Nephron progenitor cell (in vitro differentiated cells): Measurements from ENCODE around the gene EPM2A.
A peak's percentile ranks its signal among the peaks of the same experiment; 100 is the strongest.

Experiments used
- DNase-seq: peaks from one replicate; pipeline ENCODE4 v3.0.0; 2021
- H3K27ac Mint-ChIP-seq: 2 replicates; pipeline ENCODE4 v1.8.0; 2021; ENCODE audit warnings: mild to moderate bottlenecking, moderate library complexity, mixed read lengths
- H3K27me3 Mint-ChIP-seq: 2 replicates; pipeline ENCODE4 v1.8.0; 2021; ENCODE audit warnings: mild to moderate bottlenecking, low read depth, mixed read lengths; ENCODE audit not compliant: poor library complexity
- H3K36me3 Mint-ChIP-seq: 2 replicates; pipeline ENCODE4 v1.8.0; 2021; ENCODE audit warnings: low read depth, mixed read lengths
- H3K4me1 Mint-ChIP-seq: 2 replicates; pipeline ENCODE4 v1.8.0; 2021; ENCODE audit warnings: mixed read lengths
- H3K4me3 Mint-ChIP-seq: 2 replicates; pipeline ENCODE4 v1.8.0; 2021; ENCODE audit warnings: mild to moderate bottlenecking, moderate library complexity, mixed read lengths
- H3K9me3 Mint-ChIP-seq: 2 replicates; pipeline ENCODE4 v1.8.0; 2021; ENCODE audit warnings: mild to moderate bottlenecking, moderate library complexity, mixed read lengths
- CTCF ChIP-seq: fragments of 200-600 bp; sonication (generic); IDR thresholded peaks from 2 replicates; pipeline ENCODE4 v1.5.0; 2021; ENCODE audit warnings: antibody characterized with exemption

The EPM2A gene

GRCh38 chr6:145689529-145689928 is 45.8 kb downstream of the EPM2A start:
- DNase-seq: no peak
- H3K36me3 Mint-ChIP-seq: peaks cover 40% of the 10 kb centered on the region
- no peak overlapping the region for H3K27ac Mint-ChIP-seq
- no peak overlapping the region for H3K4me3 Mint-ChIP-seq
- peaks cover 34% of the 10 kb centered on the region for H3K9me3 Mint-ChIP-seq
- H3K27me3 Mint-ChIP-seq: no peaks in the 10 kb centered on the region
- TF ChIP-seq CTCF: no peak
- H3K4me1 Mint-ChIP-seq: peaks cover 15% of the 10 kb centered on the region

DNA sequence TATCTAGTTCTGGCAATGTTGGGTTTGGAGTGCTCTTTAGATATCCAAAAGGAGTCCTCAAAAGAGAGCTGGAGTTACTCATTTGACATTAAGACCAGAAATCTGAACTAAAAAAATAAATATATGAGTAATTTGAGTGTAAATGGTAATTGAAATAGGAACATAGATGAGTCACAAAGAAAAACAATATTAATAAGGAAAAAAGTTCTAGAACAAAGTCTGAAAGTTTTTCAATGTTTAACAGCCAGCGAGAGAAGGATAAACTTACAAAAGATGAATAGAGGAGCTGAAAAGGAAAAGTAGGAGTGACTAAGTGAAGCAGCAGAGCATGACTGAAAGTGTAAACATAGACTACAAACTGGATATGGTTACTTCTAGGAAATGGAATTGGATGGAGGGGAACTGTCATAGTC is 46.8 kb downstream of the EPM2A start:
- H3K36me3 Mint-ChIP-seq: peaks cover 47% of the 10 kb centered on the region
- peaks cover 11% of the 10 kb centered on the region for H3K4me1 Mint-ChIP-seq
- no peak for DNase-seq
- peaks cover 34% of the 10 kb centered on the region for H3K9me3 Mint-ChIP-seq
- TF ChIP-seq CTCF: no peak
- H3K27ac Mint-ChIP-seq: peak overlapping the region; percentile 32
- peaks cover 5% of the 10 kb centered on the region for H3K27me3 Mint-ChIP-seq
- H3K4me3 Mint-ChIP-seq: no peak overlapping the region

- H3K4me3 Mint-ChIP-seq: no peak overlapping the region
- H3K27ac Mint-ChIP-seq: no peak overlapping the region
- H3K9me3 Mint-ChIP-seq: peaks cover 24% of the 10 kb centered on the region
- peaks cover 47% of the 10 kb centered on the region for H3K36me3 Mint-ChIP-seq
- no peak for TF ChIP-seq CTCF
- H3K4me1 Mint-ChIP-seq: peaks cover 11% of the 10 kb centered on the region
- DNase-seq: no peak
- H3K27me3 Mint-ChIP-seq: peaks cover 5% of the 10 kb centered on the region
Measured at GRCh38 chr6:145685932-145686331, 49.4 kb downstream of the EPM2A start.

DNA sequence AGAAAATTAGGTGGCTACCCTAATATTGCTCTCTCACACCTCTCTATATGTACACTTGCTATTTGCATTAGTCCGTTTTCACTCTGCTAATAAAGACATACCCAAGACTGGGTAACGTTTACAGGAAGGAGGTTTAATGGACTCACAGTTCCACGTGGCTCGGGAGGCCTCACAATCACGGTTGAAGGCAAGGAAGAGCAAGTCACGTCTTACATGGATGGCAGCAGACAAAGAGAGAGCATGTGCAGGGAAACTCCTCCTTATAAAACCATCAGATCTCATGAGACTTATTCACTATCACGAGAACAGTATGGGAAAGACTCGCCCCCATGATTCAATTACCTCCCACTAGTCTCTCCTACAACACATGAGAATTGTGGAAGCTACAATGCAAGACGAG is 53.4 kb downstream of the EPM2A start:
- H3K9me3 Mint-ChIP-seq: peaks cover 42% of the 10 kb centered on the region
- H3K4me1 Mint-ChIP-seq: no peaks in the 10 kb centered on the region
- no peak overlapping the region for H3K4me3 Mint-ChIP-seq
- peaks cover 5% of the 10 kb centered on the region for H3K27me3 Mint-ChIP-seq
- H3K36me3 Mint-ChIP-seq: peaks cover 67% of the 10 kb centered on the region
- H3K27ac Mint-ChIP-seq: no peak overlapping the region
- no peak for DNase-seq
- TF ChIP-seq CTCF: no peak

GRCh38 chr6:145673504-145673903 is 61.8 kb downstream of the EPM2A start:
- no peak for TF ChIP-seq CTCF
- Mint-ChIP-seq H3K4me3 (no peak overlapping the region), H3K4me1 (peaks cover 9% of the 10 kb centered on the region), H3K27ac (no peak overlapping the region), H3K36me3 (peaks cover 50% of the 10 kb centered on the region), H3K9me3 (peaks cover 29% of the 10 kb centered on the region), H3K27me3 (no peaks in the 10 kb centered on the region)
- DNase-seq: peak; percentile 2

GRCh38 chr6:145670311-145670710 is 65.0 kb downstream of the EPM2A start:
- H3K27me3 Mint-ChIP-seq: no peaks in the 10 kb centered on the region

More at GRCh38 chr6:145670311-145670710, 65.0 kb downstream of the EPM2A start:
- H3K27ac Mint-ChIP-seq: no peak overlapping the region
- H3K4me3 Mint-ChIP-seq: no peak overlapping the region
- DNase-seq: no peak
- peaks cover 9% of the 10 kb centered on the region for H3K4me1 Mint-ChIP-seq
- H3K36me3 Mint-ChIP-seq: peaks cover 30% of the 10 kb centered on the region
- no peak for TF ChIP-seq CTCF
- H3K9me3 Mint-ChIP-seq: peaks cover 6% of the 10 kb centered on the region
